Neutrophil (primary cell): ENCODE data around the gene TRIM41.
A peak's percentile ranks its signal among the peaks of the same experiment; 100 is the strongest.

Source experiments
- H3K27ac ChIP-seq: fragments of 200-600 bp; sonication (generic); 2 replicates; pipeline ENCODE4 v1.5.1; 2016; ENCODE audit warnings: mild to moderate bottlenecking, moderate library complexity
- H3K27me3 ChIP-seq: fragments of 200-600 bp; sonication (generic); 2 replicates; pipeline ENCODE4 v1.6.0; 2016; ENCODE audit warnings: mild to moderate bottlenecking
- H3K36me3 ChIP-seq: fragments of 200-600 bp; sonication (generic); 2 replicates; pipeline ENCODE4 v1.5.1; 2017
- H3K4me1 ChIP-seq, 2 experiments: fragments of 200-600 bp in 1 of 2; sonication (generic) in 1 of 2; 1 replicate in 1 of 2; 2 replicates in 1 of 2; pipeline versions ENCODE4 v1.5.1 to v1.6.1; 2013 to 2016; ENCODE audit warnings: low read depth in 1 of 2, low read length in 1 of 2, mild to moderate bottlenecking in 1 of 2, moderate library complexity in 1 of 2; ENCODE audit not compliant: control insufficient read depth in 1 of 2, insufficient read depth in 1 of 2
- H3K4me3 ChIP-seq, 2 experiments: fragments of 200-600 bp in 1 of 2; sonication (generic) in 1 of 2; 1 replicate in 1 of 2; 2 replicates in 1 of 2; pipeline ENCODE4 v1.5.1; 2013 to 2016; ENCODE audit warnings: low read depth in 1 of 2, low read length in 1 of 2, mild to moderate bottlenecking in 1 of 2, moderate library complexity in 1 of 2
- H3K9me3 ChIP-seq: fragments of 200-600 bp; sonication (generic); 2 replicates; pipeline ENCODE4 v1.5.1; 2016
- TF ChIP-seq, protein P1 (sequence below): fragments of 200-600 bp; sonication (generic); IDR thresholded peaks from 2 replicates; pipeline ENCODE4 v1.5.1; 2016; ENCODE audit warnings: antibody characterized with exemption

The TRIM41 gene

DNA sequence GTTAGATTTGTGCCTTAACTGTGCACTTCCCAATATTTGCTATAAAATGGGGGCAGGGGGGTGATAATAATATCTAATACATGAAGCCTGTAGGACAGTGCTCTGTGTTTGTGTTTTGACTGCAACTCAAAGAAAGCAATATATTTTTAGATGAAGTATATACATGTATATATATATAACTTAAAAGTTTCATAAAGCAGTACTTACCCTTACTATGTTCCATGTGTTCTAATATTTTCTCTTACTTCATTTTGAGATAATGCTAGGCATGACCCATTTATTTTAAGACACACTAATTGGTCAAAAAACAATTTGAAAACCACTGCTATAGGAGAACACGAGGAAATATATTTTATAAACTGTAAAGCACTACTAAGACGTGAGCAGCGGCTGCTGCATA is 35.5 kb downstream of the TRIM41 start:
- H3K36me3 ChIP-seq: peaks cover 16% of the 10 kb centered on the region
- peaks cover 35 to 43% of the 10 kb centered on the region in 2 experiments for H3K4me1 ChIP-seq
- H3K9me3 ChIP-seq: no peaks in the 10 kb centered on the region
- no peak overlapping the region for H3K27ac ChIP-seq
- TF ChIP-seq, protein P1, sequence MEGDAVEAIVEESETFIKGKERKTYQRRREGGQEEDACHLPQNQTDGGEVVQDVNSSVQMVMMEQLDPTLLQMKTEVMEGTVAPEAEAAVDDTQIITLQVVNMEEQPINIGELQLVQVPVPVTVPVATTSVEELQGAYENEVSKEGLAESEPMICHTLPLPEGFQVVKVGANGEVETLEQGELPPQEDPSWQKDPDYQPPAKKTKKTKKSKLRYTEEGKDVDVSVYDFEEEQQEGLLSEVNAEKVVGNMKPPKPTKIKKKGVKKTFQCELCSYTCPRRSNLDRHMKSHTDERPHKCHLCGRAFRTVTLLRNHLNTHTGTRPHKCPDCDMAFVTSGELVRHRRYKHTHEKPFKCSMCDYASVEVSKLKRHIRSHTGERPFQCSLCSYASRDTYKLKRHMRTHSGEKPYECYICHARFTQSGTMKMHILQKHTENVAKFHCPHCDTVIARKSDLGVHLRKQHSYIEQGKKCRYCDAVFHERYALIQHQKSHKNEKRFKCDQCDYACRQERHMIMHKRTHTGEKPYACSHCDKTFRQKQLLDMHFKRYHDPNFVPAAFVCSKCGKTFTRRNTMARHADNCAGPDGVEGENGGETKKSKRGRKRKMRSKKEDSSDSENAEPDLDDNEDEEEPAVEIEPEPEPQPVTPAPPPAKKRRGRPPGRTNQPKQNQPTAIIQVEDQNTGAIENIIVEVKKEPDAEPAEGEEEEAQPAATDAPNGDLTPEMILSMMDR: no peak
- no peak overlapping the region for H3K4me3 ChIP-seq
- no peaks in the 10 kb centered on the region for H3K27me3 ChIP-seq

DNA sequence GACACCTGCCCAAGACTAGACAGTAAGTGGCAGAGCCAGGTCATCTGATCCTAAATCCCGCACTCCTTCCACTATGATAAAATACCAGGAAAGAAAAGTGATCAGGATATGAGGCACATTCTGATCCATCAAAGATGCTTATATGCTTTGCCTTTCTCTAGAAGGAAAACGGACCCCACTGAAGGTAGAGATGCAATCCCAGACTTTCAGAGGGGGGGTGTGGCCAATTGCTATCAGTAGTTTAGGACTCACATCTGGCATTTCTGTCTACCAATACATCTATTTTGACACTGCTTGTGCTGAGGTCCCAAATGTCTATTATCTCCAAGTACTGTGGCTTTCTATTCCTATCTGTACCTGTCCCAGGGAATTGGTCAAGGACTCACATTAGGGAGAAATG is 36.2 kb downstream of the TRIM41 start:
- Histone ChIP-seq H3K4me3 (peak overlapping the region; percentile 88 to 98), H3K9me3 (no peaks in the 10 kb centered on the region), H3K27me3 (no peaks in the 10 kb centered on the region), H3K27ac (no peak overlapping the region), H3K36me3 (peaks cover 20% of the 10 kb centered on the region), H3K4me1 (peaks cover 35 to 43% of the 10 kb centered on the region in 2 experiments)
- TF ChIP-seq, protein P1: no peak

DNA sequence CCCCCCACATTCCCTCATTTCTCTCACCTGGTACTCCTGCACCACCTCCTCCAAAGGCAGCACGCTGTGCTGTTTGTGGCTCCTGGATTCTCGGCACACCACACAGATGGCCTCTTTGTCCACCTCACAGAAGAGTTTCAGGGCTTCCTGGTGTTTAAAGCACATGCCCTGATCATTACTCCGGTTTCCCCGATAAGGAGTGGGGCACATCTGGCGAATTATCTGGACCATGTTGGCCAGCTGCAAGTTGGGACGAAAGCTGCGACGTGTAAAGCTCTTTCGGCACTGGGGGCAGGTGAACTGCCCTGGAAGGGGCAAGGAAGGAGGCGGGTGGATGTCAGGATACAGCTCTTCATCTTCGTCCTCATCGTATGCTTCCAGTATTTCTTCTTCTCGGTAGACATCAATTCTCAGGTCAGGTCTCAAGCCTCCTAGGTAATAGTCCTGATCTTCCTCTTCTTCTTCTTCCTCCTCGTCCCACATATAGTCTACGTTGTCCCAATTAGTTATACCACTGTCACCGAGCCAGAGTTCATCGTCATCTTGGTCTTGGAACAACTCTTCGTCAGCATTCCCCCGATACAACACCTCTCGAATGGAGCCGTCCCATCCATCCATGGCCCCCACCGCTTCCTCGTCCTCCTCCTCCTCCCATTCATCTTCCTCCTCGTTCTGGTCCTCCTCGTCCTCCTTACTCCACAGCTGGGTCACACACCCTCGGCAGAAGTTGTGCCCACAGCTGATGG is 37.1 kb downstream of the TRIM41 start:
- H3K4me1 ChIP-seq: peaks cover 35 to 43% of the 10 kb centered on the region in 2 experiments
- no peaks in the 10 kb centered on the region for H3K9me3 ChIP-seq
- TF ChIP-seq, protein P1: no peak
- H3K27ac ChIP-seq: peak overlapping the region; percentile 90
- peak overlapping the region; percentile 88 to 98 for H3K4me3 ChIP-seq
- no peaks in the 10 kb centered on the region for H3K27me3 ChIP-seq
- H3K36me3 ChIP-seq: peaks cover 12% of the 10 kb centered on the region

DNA sequence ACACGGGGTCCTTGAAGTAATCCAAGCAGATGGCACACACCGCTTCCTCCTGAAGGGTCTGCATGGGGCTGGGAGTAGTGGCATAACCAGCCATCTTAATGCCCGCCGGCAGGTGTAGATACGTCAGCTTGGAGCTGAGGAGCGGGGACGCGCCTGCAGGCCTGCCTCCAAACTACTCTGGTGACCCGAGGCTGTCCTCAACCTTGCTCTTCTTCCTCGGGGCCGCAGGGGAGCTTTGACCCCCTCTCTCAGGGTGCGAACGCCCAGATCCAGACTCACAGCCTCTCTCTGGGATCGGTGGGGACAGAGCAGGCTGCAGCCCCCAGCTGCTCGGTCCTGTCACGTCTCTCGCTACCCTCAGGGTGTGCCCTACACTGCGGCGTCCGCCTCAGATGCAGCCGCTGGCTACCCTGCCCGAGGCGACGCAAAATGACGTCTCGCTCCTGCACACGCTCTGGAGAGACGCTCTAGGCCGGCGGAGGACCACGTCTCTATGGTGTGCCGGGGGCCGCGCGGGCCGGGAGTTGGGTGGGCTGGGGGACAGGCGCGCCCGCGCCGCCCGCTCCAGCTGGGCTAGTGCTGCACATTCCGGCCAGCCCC is 37.7 kb downstream of the TRIM41 start, which contains the start of gene TRIM52:
Gene TRIM52, minus strand, starts transcription at position 424 of the 600 bp plus-strand sequence. Its CDS starts 330 bp downstream, at position 94.
- H3K4me3 ChIP-seq: peak within 1 kb of the TSS; percentile 88 to 98
- peak within 1 kb of the TSS; percentile 90 for H3K27ac ChIP-seq
- peaks cover 35 to 43% of the 10 kb centered on the region in 2 experiments for H3K4me1 ChIP-seq
- H3K36me3 ChIP-seq: peaks cover 11% of the 10 kb centered on the region
- TF ChIP-seq, protein P1: no peak
- no peaks in the 10 kb centered on the region for H3K9me3 ChIP-seq
- no peaks in the 10 kb centered on the region for H3K27me3 ChIP-seq

DNA sequence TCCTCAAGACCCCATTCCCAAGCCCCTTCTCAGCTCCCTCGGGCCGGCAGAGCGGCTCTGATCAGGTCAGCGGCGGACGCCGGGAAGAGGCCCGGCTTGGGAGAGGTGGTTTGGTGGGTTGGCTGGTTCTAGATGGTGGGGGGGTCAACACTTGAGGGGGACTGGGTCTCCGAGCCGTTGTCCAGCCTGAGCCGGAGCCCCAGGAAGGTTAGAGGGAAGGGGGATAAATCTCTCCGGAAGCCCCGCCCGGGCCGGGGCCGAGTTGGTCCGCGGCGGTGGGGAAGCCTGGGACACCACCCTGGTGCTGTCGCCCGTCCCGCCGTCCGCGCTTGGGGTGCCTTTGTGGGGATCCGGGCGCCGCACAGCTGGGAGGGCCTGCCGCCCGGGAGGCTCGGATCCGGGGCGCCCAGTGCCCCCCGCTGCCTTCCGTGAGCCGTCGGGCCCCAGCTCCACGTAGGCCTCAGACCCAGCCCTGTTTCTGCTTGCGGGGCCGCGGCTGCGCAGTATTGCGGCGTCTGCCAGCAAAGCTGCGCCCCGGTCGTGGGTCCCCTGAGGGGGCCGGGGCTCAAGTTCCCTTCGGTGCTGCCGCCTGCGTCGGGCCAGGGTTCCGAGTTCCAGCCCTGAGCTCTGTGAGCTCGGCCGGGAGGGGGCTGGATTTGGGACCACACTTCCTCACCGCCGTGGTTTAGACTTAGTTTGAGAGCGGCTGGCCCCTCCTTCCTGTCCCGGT is 38.4 kb downstream of the TRIM41 start:
- H3K9me3 ChIP-seq: no peaks in the 10 kb centered on the region
- peaks cover 9% of the 10 kb centered on the region for H3K36me3 ChIP-seq
- H3K4me1 ChIP-seq: peaks cover 35 to 43% of the 10 kb centered on the region in 2 experiments
- peak overlapping the region; percentile 90 for H3K27ac ChIP-seq
- H3K27me3 ChIP-seq: no peaks in the 10 kb centered on the region
- peak overlapping the region; percentile 88 to 98 for H3K4me3 ChIP-seq
- TF ChIP-seq, protein P1: no peak
